GM19351 (cell line): Measurements from ENCODE around the gene ACTRT3.
"Not testable (repeated sequence)": the region's sequence is repeated elsewhere in the genome, so short reads cannot be mapped to it uniquely, and the experiment has no call there.

Source experiments
- ATAC-seq: cut with Tn5 transposase; IDR thresholded peaks from one replicate; pipeline ENCODE4 v1.9.1; 2021; ENCODE audit warnings: mild to moderate bottlenecking, moderate library complexity; ENCODE audit not compliant: unreplicated experiment

Gene ACTRT3

DNA sequence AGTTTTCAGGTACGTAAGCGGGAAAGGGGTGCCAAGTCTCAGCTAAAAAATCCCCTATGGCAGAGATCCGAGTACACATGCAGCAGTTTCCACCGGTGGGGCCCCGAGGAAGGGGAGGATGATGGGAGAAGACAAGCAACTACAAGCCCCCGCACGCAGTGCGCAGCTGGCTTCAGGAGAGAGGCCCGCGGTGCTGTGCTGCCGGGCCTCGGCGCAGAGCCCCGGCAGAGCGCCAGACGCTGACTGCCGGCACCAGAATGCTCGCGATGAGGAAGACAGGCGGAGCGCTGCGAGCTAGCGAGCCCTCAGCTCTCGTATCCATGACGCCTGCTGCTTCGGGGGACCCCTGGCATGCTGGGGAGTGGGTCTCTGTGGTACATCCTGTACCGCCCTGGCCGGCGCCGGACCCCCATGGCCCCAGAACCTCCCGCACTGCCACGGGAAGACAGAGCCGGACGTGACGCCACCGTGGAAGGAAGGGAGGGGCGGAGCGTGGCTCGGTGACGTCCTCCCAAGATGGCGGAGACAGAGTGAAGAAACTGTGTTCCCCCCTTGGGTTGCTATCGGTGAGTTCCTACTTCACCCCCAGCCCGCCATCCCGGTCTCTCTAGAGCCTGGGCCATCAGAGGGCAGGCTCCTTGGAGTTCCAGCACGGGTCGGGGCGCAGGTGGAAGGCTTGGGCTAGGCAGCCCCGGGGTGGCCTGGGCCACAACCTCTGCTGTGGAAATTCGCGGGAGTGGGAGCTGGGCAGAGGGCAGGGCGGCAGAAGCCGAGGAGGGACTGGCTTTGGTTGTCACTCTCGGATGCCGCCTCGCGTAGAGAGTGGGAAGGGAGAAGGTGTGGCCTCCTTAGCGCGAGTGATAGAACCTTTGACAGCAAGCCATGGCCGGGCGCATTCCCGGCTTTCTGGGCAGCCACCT, 3.8 kb upstream of the ACTRT3 start, which contains the start of gene MYNN:
Gene MYNN, plus strand, starts transcription at position 500 of the 920 bp plus-strand sequence. CDS start 900 bp downstream, outside the sequence.
- peak; percentile 77 for ATAC-seq

DNA sequence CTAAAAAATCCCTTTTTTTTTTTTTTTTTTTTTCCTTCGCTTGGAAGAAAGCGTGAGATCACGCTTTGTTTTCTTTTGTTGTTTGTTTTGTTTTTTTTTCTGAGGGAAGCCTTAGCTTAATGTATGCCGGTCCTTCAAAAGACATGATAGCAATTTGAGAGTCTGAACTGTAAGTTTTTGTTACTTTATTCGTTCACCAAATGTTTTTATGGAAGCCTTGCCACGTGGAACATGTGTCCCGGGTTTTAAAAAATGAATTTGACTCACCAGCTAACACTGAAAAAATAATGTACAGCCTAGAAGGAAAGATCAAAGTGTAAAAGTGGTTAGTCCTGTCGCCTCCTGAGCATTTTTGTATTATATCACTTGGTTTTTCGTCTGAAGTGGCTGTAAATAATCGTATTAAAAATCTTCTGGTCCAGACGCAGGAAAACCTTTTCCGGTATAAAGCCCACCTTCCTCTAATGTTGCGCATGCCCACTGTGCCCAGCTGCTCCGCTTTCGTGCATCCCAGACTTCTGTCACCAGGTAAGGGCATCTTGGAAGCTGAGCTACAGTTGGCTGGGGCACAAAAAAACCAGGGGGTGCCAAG, 3.0 kb upstream of the ACTRT3 start:
- peak; percentile 4 for ATAC-seq

DNA sequence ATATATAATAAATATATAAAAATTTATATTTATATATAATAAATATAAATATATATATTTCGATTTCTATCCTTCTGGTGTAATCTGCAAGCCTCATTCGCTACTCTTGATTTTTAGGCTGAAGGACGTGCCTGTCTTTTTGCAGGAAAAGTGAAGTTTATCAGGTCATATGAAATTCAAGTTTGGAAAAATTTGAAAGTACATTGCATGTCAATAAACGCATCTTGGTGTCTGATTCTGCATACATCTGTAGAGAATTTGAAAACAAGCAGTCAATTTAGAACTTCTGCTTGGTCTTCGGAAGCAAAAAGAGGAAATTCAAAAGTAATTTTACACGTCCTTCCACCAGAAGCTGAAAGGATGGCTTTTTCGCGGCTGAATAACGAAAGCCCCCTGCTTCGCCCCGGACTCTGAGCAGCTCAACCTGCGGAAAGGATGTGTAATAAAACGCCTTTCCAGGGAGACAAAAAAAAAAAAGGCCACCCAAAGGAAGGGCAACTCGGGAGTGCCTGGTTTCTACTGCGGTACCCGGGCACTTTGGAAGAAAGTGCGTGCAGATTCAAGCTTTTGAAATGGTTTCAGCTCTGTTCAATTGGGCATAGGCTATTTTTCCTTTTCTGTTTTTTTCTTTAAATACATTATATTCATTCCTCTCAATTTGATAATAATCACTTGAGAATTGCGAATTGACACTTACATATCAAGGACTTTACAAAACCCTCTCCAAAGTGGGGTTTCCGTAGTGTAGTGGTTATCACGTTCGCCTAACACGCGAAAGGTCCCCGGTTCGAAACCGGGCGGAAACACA, 2.3 kb upstream of the ACTRT3 start:
- ATAC-seq: peak; percentile 9

DNA sequence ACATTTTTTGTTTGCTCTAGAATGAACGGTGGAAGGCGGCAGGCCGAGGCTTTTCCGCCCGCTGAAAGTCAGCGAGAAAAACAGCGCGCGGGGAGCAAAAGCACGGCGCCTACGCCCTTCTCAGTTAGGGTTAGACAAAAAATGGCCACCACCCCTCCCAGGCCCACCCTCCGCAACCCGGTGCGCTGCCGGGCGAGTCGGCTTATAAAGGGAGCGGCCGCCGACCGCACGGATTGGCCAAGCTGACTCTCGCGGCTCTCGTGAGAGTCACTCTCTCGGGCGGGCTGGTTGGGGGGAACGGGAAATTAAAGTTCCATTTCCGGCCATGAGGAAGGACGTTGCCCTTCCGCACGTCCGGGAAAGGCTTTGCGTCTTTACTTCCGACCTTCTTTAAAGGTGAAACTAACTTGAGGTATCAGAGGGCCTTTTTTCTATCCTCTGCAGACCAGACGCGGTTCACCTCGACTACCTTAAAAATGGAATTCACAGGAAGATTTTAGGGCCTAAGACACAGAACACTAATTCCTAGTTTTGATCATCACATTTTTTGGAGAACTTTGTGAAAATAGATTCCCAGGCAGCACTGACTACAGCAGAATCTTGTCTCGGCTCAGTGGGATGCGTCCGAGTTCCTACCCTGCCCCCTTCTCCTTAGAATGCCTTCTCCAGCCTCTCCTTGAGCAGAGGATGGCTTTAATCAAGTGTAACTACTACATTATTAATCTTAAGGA, 4.3 kb downstream of the ACTRT3 start, which contains the start of gene TERC:
Gene TERC, minus strand, starts transcription at position 179 of the 731 bp plus-strand sequence.
- ATAC-seq: peak; percentile 64

DNA sequence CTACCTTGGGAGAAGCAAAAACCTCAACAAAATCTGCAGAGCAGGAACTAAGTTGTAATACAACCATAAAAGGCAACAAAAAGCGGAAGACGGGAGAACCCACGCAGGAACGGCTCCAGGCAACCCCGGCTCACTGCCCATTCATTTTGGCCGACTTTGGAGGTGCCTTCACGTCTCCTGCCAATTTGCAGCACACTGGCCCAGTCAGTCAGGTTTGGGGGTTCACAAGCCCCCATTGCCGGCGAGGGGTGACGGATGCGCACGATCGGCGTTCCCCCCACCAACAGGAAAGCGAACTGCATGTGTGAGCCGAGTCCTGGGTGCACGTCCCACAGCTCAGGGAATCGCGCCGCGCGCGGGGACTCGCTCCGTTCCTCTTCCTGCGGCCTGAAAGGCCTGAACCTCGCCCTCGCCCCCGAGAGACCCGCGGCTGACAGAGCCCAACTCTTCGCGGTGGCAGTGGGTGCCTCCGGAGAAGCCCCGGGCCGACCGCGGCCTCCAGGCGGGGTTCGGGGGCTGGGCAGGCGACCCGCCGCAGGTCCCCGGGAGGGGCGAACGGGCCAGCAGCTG, 5.0 kb downstream of the ACTRT3 start:
- peak; percentile 49 for ATAC-seq

DNA sequence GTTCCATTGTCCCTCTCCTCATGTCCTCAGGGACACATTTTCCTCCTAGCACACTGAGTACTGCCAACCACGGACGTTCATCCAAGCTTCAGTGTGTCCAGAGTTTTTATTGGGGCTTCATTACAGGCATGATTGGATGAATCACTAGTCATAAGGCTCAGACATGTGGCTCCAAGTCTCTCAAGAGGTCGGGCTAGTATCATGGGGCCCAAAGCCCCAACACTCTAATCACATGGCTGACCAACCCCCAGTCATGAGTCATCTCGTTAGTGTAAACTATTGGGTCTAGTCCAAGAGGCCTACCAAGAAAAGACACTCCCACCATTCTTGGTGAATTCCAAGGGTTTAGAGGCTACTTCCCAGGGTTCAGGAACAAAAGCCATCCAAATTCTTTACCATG, 8.9 kb downstream of the ACTRT3 start:
- no peak for ATAC-seq

DNA sequence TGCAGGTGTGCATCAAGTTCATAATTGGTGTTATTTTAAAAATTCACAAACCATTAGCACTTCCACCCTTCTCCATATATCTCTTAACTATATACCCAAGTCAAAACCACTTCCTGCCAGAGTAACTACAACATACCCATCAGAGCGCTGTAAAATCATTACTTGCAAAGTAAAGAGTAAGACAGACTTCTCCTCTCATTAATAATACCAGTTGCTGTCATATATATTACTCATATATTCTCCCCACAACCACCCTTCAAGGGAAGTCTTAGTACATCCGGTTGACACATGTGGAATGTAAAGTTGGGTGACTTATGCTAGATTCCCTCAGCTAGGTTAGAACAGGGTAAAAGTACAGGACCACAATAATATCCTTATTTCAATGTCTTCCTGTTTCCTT, 10.1 kb downstream of the ACTRT3 start:
- ATAC-seq: peak; percentile 40

DNA sequence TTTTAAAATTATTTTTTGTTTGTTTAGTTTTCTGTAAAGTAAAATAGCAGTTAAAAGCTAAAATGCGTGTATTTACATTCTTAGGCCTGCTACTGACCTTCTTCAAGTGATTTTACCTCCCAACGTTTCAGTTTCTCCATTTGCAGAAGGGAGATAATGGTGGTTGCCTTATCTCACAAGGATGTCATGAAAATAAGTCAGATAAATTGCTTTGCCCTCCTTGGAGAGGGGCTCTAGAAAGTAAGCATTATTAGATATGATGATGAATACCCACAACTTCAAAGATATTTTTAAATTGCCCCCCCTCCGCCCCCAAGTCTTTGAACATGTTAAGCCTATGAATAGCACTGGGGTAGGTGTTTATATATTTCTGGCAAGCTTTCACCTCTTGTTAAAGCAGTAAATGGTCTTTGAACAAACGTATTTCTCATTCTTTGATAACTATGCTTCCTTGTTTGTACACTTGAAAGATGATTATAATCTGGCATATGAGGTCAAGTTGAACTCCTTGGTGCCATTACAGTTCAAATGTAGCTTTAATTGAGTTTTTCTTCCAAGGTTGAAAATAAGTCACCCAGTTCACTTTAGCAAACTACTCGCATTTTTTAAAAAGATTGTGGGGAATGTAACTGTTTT, 10.9 kb downstream of the ACTRT3 start:
- no peak for ATAC-seq

DNA sequence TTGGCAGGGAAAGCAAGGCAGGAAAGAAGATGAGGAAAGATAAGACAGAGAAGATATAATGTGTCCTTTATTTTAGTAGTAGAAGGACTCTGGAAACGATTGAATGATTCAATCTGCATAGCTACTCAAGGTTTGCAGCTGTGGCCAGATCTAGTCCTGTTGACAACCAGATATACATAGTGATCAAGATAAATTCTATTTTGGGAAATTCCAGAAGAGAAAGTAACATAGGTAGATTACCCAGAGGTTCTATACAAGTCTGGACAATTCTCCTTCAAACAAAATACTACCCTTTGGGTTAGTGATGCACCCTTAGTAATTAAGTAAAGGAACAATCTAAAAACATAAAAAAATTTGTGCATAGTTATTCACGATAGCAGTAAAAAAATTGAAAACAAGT, 13.9 kb downstream of the ACTRT3 start:
- no peak for ATAC-seq

DNA sequence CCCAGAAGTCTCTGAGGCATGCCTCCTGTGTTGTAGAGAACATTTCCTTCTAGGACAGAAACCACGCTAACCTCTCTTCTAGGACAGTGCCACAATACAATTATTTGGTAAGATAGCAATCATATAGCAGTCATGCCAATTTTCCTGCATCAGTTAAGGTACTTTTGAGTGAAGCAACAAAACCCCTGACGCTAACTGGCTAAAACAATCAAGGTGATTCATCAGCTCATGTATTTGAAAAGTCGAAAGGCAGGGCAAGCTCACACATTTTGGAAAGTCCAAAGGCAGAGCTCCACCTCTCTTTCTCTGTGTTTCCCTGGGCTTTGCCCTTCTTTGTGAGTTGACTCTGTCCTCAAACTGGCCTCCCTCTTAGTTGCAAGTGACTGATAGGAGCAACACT, 14.7 kb downstream of the ACTRT3 start:
- ATAC-seq: no peak

DNA sequence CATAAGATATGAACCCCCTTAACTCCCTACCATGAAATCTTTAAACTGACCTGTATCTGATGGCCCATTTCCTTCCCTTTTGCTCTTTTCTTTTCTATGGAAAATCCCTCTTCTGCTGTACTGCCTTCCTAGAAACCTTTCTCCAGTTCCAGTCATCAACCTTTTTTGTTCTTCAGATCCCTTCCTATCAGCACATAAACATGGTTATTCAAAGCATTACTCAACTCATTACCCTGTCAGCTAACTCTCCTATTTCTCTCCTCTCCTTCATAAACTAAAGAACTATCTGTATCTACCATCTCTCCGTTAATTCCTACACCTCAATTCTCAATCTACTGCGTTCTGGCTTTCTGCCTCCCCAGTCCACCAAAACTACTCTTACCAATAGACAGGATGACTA, 17.5 kb downstream of the ACTRT3 start:
- no peak for ATAC-seq

DNA sequence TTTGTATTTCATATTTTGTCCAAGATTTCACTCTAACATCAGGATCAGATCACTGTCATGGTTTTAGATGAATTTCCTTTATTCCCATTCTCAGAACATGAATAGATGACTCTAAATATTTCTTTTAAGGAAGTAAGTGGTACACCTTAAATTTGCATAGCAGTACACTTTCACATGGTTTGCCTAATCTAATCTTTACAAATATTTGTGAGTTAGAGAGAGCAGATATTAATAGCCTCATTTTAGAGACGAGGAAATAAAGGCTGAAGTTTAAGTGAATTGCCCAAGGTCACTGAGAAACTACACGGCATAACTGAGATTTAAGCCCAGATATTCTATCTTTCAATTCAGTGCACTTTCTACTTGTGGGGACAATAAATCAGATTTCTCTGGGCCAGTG, 18.7 kb downstream of the ACTRT3 start:
- peak; percentile 35 for ATAC-seq

DNA sequence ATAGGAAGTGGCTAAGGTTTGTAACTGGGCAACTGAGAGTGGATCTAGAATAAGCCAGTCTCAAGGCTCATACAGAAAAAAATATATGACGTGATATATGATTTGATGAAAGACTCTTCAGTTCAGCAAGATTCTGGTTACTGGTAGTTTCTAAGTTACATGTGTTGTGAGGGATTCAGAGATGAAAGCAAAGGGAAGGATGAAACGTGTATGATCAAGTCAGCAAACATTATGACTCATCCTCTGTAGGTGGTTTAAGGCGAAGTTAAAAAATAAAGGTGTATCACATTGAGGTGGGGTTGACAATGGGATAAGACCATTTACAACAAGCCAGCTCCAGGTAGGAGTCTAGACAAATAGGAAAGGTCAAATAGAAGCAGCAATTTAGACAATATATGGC, 20.7 kb downstream of the ACTRT3 start:
- ATAC-seq: peak; percentile 62

DNA sequence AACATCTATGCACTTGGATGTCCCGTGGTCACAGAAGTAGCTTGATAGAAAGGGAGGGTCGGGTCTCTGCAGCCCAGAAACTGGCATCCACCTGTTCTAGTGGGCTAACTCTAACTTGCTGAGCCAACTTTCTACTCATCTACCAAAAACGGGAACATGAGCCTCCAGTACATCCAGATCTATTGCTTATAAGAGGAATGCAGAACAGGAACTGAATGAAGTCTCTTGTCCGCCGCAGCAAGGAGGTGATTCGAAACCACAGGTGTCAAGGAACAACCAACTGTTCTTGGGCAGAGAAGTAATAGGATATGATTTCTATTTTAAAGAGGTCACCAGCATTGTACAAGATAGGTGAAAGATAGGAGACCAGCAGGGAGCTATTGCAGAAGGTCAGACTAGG, 22.4 kb downstream of the ACTRT3 start:
- ATAC-seq: no peak

DNA sequence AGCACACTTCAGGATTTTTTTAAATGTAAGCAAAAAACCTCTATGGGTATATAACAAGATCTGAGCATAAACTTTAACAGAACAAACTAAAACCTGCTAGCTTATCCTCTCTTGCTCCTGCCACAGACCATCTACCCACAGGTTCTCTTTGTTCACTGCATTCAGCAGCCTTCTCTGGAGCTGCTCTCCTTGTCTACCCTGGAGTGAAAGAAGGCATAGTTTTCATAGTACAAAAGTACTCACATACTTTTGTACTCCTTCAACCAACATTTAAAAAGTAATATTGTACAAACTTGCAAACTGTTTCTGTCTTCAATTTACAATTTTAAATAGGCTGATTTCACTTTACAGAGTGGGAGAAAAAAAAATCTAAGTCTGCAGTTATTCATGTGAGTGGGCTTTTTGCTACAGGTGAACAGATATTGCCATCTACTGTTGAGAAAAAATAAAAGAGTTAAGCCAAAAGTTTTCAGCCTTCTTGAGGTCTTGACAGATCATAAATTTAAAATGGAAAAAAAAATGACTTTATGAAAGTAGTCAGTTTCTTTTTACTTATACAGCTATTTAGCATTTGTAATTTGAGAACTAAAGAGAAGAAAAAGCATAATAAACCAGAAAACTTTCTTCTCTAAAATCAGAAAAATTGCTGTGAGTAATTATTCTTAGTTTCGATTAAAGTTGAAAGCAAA, 24.9 kb downstream of the ACTRT3 start:
- ATAC-seq: no peak

DNA sequence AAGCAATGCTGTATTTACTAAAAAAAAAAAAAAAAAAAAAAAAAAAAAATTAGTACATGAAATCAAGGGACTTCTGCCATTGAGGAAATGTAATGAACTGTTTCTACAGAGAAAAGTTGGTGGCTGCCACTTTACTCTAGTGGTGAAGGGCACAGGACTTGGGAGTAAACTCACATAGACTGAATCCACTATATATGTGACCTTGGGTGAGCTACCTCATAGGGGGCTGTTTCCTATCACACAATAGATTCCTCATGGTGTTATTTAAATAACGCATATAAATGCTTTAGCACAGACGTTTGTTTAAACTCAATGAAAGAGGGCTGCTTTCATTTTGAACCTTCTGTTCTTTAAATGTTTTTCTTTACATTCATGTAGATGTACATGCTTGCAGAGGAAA, 30.3 kb downstream of the ACTRT3 start:
- no peak for ATAC-seq

DNA sequence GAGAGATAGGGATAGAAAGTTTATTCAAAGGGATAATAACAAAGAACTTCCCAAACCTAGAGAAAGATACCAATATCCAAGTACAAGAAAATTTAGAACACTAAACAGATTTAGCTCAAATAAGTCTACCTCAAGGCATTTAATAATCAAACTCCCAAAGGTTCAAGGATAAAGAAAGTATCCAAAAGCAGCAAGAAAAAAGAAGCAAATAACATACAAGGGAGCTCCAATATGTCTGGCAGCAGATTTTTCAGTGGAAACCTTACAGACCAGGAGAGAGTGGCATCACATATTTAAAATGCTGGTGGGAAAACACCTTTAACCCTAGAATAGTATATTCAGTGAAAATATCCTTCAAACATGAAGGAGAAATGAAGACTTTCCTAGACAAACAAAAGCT, 37.5 kb downstream of the ACTRT3 start:
- not testable (repeated sequence) for ATAC-seq

DNA sequence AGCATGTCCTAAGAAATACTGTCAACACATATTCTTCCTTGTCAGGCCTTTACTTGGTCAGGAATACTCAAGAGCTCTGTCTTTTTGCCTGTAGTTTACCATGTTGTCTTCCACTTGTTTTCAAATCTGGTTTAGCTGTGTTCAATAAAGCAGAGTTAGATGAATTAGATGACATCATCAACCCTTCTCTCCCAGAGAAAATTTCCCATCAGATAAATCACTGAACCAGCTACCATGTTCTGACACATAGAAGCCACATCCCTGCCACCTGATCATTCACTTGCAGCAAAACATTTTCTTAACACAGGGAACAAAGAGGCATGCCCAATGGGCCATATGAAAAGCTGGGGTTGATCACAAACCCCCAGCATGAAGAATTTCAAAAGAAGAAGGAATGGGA, 46.6 kb downstream of the ACTRT3 start:
- no peak for ATAC-seq

DNA sequence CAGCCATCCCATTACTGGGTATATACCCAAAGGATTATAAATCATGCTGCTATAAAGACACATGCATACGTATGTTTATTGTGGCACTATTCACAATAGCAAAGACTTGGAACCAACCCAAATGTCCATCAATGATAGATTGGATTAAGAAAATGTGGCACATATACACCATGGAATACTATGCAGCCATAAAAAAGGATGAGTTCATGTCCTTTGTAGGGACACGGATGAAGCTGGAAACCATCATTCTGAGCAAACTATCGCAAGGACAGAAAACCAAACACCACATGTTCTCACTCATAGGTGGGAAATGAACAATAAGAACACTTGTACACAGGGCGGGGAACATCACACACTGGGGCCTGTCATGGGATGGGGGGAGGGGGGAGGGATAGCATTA, 50.9 kb downstream of the ACTRT3 start:
- ATAC-seq: not testable (repeated sequence)
